NK-92 (cell line): ENCODE measurements around the gene LINGO3.

Source experiments
- DNase-seq: peaks from one replicate; lab custom pipeline; 2025; ENCODE audit not compliant: unreplicated experiment; lab: John Stamatoyannopoulos, UW

The LINGO3 gene

GRCh38 chr19:2269244-2270156 is 38.5 kb downstream of the LINGO3 start:
- DNase-seq: peak; percentile 76

GRCh38 chr19:2268861-2269243 is 39.1 kb downstream of the LINGO3 start:
- no peak for DNase-seq

GRCh38 chr19:2268480-2268830 is 39.5 kb downstream of the LINGO3 start:
- DNase-seq: no peak

- DNase-seq: no peak
These were observed 41.6 kb downstream of the LINGO3 start for GRCh38 chr19:2266183-2266993.

GRCh38 chr19:2261438-2262172 is 46.3 kb downstream of the LINGO3 start:
- no peak for DNase-seq

GRCh38 chr19:2260341-2260805 is 47.6 kb downstream of the LINGO3 start:
- no peak for DNase-seq

- no peak for DNase-seq
These were observed 48.6 kb downstream of the LINGO3 start for GRCh38 chr19:2259336-2259735.
